IPS DF 19.7 (cell line): ENCODE results near the gene PALM3.

ENCODE experiments used
- DNase-seq: peaks from one replicate; pipeline ENCODE4 v3.0.0-alpha.2; 2013; ENCODE audit warnings: low read depth, low spot score

Gene PALM3, protein sequence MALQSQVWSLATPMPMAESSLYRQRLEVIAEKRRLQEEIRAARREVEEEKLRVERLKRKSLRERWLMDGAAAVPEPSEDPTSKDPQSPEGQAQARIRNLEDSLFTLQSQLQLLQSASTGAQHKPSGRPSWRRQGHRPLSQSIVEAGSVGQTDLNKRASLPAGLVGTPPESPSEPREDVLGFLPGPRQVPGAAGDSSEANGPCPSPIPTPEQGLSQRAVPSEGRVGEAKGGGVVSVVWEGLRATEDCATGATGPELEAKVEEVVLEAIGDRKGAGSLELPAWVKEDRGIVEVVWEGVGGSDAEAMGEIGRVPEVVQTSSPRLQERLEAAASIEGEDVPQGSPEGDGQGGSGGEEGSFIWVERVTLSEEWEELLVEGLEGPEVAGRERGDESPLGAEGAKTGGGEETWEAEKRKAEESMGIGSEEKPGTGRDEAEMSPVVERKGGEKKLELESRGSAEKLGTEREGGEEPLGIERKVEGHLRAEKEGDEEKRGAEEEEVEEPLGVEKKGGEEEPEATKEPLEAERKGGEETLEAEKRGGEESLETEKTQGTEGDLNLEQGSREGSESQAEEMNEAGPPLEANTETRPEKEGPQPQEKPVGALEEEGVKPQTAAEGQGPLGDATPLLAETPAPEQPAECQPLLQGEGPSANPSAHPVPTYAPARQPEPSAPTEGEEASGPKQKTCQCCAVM

DNA sequence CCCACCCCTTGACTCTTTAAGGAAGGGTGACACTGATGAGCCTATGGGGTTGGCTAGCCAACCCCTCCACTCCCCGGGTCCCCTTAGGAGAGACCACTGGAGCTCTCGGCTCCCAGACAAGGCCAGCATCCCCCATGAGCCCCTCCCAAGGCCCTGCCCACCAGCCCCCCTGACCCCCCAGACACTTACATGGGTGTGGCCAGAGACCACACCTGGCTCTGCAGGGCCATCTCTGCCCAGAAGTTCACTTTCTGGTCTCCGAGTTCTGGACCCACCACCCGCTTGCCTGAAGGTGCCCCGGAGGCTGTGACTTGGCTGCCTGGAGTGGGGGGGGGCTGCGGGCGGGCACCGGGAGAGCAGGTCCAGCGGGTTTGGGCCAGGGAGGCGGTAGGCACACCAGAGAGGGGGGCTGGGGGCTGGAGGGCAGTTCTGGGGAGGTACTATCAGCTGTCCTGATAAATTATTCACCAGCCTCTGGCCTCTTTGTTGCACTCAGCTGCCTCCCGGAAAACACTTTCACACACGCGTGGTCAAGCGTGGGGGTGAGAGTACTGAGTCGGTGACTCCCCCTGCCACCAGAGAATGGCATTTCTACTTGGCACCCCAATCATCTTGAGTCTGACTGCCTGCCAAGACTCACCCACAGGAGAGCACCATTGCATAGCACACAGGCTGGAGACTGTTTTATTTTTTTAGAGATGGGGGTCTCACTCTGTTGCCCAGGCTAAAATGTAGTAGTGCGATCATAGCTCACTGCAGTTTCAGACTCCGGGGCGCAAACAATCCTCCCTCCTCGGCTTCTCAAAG lies at the start of gene PALM3:
PALM3 (minus strand) TSS at position 326 of the 807 bp plus-strand sequence; CDS start at position 230, 96 bp downstream.
- DNase-seq = no peak

DNA sequence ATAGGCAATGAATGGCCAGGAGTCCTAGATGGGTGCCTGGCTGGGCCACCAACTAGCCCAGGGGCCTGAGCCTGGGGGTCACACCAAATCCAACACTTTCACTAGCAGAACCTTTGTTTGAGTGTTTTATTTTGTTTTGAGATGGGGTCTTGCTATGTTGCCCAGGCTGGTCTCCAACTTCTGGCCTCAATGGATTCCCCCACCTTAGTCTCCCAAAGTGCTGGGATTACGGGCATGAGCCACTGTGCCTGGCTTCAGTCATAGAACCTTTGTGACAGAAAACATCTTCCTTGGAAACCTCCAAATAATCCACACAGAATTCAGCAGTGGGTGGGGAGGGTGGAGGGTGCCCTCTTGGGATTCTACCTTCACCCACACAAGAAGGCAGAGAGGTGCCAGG lies 49.6 kb upstream of the PALM3 start:
- DNase-seq = no peak

DNA sequence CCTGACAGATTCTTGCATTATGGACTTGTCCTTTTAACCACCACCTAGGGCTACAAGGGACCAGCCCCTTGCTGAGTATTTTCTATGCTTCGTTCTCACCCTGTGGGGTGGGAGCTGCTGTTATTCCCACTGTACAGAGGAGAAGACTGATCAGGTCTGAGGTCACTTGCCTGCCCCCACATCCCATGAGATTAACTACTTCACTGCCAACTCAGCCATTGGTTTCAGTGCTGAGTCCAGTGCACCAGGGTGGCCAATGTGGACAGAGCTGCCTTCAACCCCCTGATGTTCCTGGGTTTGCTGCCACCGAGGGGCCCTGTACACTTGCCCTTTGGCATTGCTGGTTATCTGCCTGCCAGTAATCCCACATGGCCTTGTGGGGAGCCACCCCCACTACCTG lies 48.8 kb upstream of the PALM3 start:
- no peak for DNase-seq

DNA sequence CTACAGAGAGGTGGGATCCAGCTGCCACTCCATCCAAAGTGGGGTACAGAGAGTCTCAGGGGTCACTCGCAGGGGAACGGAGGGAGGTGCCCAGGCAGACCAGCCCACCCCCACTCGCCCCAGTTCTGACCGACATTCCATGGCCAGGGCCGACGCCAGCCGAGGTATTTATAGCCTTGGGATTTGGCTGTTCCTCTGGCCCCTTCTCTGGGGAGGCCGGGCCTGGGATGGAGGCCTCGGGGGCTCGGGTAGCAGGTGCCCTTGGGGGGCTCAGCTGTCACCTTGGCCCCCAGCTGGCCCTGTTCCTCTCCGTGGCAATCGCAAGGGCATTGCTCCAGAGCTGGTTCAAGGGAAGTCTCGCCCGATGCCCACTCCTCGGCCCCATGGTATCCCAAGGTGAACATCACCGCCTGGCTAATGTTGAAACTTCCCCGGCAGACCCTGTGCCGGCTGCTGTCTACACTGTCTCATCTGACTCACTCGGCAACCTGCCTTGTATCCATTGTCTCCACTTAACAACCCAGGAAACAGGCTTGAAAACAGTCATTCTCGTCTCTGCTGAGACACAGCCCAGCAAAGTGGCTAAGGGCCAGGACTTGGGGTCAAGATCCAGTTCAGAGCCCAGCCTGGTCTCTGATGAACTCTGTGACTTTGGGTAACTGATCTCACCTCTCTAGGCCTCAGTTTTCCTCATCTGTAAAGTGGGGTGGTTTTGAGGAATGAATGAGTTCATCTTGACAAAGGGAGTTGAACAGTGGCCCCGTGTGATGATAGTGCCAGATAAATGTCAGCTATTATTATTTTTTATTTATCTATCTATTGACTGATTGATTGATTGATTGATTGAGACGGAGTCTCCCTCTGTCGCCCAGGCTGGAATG lies 45.9 kb upstream of the PALM3 start:
- no peak for DNase-seq

DNA sequence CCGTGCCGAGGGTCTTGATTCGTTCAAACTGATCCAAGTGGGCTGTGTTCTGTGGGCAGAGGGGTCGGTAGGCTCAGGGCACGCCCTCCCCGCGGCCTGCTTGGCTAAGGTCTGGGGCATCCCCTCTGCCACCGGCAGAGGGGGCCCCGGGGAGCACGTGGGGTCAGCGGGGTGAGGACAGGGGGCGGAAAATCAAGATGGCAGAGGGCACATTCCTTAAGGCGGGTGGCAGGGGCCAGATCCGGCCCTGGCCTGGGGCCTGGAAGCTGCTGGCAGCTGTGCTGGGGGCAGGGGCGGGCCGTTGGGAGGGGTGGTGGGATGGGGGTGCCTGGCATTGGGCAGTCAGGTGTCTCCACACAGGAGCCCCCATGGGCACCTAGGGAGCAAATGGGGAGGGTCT lies 45.0 kb upstream of the PALM3 start:
- DNase-seq = no peak

DNA sequence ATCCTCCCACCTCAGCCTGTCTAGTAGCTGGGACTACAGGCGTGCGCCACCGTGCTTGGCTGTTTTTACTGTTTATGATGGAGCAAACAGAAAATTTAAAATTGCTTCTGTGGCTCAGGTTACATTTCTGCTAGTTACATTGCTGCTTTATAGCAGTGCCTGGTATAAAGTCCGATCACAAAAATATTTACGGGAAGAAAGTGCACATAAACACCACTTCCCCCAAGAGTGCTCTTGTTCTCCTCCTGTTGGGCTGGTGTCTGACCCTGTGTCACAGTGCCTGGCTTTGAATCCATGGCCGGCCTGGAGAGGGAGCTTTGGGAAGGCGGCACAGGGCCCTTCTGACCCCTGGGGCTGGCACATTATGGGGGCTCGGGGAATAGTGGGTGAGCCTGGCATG lies 43.8 kb upstream of the PALM3 start:
- DNase-seq = no peak

DNA sequence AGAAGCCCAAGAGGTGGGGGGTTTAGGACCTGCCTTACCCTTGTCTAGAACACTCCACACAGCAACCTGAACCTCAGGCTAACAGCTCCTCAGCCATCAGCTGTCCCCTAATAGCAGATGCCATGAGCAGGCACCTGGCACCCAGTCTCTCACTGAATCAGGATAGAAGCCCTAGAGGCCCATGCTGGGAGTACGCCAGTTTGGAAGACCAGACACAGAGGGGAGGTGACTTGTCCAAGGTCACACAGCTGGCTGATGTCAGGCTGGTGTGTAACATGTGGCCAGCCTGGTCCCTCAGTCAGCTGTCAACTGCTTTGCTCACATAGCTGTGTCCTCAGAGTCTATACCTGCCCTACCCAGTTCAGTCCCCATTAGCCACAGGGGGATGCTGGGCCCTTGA lies 41.4 kb upstream of the PALM3 start:
- DNase-seq = no peak

DNA sequence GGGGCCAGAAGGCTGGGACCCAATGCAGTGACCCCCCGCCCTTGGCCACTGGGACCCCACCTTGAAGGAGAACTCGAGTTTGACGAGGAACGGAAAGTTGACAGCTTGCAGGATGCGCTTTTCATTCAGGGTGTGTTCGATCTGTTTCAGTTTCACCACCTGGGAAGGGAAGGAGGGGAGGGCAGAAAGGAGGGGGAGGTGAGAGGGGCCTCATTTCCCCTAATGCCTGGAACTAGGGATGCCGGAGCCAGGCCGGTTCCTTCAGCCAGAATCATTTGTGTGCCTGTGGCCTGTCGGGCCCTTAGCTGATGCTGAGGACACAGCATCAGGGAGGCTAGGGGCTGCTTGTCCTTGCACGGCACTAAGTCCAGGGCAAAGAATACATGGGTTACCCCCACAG lies 40.9 kb upstream of the PALM3 start:
- no peak for DNase-seq

DNA sequence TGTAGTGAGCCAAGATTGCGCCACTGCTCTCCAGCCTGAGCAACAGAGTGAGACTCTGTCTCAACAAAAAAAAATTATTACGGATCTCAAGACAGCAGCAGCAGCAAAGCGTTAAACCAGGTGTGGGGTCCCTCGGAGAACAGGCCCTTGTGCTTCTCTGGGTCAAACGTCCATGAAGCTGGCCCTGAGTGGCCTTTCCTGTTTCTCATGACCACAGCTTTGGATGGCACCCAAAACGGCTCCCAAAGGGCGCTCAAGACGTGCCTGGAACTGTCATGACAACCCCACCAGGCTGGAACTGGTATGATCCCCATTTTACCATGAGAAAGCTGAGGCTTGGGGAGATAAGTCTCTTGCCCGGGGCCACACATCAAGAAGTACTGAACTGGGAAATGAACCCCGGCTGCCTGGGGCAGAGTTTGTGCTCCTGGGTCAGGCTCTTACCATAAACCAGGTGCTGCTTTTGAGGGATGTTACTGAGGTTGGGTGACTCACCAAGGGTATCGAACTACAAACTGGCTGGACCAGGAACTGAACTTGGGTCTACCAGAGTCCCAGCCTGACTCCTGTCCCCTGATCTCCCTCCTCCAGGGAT lies 40.3 kb upstream of the PALM3 start:
- no peak for DNase-seq

DNA sequence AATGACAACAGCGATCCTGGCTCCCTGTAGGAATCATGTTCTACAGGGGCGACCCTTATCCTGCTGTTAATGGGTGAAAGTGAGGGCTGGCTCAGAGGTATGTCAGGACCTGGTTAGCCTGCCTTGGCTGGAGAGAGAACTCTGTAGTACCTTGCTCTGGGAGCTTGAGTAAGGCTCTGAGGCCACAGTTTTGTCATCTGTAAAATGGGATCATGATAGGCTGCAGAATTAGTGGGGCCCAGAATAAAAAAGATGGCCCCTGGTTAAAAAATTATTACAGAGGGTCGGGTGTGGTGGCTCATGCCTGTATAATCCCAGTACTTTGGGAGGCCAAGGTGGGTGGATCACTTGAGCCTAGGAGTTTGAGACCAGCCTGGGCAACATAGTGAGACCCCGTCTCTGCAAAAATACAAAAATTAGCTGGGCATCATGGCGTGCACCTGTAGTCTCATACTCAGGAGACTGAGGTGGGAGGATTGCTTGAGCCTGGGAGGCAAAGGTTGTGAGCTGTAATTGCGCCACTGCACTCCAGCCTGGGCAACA lies 39.2 kb upstream of the PALM3 start:
- no peak for DNase-seq

DNA sequence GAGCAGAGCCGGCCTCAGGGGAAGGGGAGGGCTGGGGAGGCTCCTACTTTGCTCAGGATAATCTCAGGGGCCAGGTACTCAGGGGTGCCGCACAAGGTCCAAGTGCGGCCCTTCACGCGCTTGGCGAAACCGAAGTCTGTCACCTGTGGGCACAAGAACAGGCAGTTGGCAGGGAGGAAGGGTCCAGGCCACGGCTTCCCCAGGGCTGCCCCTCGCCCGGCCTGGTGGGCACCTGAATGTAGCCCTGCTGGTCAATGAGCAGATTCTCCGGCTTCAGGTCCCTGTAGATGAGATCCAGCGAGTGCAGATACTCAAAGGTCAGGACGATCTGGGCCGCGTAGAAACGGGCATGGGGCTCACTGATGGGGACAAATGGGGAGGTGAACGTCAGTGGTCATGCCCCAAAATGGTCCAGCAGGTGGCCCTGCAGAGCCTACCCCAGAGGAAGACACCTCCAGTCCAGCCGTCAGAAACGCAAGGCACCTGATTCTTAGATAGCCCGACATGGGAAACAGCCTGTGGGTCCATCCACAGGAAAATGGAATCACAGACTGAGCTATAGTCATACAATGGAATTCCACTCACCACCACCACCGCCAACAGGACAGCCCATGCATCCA lies 35.8 kb upstream of the PALM3 start:
- no peak for DNase-seq

DNA sequence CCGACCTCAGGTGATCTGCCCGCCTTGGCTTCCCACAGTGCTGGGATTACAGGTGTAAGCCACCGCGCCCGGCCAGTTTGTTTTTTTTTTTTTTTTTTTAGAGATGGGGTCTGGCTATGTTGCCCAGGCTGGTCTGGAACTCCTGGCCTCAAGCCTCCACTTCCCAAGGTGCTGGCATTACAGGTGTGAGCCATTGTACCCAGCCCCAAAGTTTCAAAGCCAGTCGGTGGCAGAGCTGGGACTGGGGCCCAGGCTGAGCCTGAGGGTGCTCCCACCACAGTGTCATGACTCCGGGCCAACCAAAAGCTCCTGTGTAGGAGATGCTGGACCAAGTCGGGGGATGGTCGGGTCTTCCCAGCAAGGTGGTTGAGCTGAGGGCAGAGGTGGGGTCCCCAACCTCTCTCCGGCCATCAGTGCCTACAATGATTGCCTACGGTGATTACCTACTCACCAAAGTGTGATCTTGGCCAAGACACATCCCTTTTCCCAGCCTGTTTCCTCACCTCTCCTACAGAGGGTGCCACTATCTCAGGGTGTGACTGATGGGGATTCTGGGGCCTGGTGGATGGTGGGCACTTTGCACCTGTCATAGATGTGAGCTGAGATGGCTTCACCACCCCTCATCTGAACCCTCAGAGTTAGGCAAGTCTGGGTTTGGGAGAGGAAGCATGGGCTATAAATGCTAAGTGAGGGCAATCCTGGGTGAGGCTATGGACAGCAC lies 34.6 kb upstream of the PALM3 start:
- no peak for DNase-seq

DNA sequence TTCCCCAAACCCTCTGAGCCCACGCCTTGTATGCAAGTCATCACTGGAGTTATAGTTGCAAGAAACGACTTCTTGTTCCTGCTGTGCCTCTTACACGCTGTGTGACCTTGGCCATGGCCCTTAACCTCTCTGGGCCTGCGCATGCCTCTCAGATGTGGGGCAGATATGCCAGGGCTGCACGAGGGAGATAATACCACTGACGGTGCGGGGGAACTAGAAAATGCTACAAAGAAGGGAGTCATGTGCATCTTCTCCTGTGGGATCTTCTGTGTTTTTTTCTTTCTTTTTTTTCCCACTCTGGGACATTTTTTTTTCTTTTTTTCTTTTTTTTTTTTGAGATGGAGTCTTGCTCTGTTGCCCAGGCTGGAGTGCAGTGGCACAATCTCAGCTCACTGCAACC lies 33.0 kb upstream of the PALM3 start:
- no peak for DNase-seq

DNA sequence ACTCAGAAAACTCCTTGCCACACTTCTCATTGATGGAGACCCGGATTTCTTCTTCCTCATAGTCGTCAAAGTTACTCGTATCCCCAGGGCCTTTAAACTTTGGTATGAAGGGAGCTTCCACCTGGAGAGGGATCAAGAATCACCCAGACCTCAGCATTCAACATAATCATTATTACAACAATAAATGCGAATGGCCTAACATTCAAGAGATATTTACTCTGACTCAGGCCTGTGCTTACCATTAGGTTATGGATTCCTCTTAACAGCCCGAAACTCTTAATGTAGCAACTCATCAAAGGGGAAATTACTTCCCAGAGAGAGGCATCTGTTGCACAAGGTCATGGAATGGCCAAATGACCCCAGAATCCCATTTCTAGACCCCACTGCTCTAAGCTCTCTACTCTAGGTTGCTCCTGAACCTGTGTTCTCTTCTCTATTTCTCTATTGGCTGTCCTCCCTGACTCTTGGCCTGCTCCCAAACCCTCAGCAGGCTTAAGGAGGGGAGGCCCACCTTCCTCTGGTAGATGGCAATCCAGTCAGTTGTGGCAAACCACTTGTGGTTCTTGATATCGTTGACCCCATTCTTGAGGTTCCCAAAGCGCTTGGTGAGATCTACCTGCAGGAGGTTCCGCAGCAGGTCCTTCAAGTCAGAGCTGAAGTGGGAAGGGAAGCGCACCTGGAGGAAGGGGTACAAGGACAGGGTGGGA lies 31.4 kb upstream of the PALM3 start:
- no peak for DNase-seq

DNA sequence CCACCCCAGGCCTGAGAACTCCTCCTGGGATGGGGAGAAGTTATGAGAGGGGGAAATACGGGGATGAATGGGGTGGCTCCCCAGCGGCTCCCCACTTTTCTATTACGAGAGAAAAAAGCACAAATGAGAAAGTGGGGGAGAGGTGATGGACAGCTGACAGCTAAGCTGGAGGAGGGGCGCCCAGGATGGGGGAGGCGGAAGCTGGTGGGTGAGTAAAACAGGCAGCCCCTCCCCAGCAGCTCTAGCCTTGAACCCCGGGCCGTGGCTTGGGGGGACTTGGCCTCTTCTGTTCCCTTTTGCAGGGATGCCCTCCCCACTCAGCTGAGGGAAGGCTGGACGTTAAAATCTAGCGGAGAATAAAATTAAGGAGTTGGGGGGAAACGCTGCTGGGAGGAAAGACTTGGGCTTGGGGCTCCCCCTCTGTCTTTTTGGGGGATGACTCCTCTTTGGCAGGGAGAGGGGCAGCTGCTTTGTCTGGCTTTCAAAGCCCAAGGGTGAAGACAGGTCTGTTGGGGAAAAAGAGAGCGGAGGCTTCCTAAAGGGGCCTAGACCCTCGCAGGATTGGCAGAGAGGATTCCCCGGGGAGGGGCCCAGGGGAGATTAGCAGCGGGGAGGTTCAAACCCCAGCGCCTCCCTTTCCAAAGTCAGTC lies 30.1 kb upstream of the PALM3 start:
- no peak for DNase-seq

DNA sequence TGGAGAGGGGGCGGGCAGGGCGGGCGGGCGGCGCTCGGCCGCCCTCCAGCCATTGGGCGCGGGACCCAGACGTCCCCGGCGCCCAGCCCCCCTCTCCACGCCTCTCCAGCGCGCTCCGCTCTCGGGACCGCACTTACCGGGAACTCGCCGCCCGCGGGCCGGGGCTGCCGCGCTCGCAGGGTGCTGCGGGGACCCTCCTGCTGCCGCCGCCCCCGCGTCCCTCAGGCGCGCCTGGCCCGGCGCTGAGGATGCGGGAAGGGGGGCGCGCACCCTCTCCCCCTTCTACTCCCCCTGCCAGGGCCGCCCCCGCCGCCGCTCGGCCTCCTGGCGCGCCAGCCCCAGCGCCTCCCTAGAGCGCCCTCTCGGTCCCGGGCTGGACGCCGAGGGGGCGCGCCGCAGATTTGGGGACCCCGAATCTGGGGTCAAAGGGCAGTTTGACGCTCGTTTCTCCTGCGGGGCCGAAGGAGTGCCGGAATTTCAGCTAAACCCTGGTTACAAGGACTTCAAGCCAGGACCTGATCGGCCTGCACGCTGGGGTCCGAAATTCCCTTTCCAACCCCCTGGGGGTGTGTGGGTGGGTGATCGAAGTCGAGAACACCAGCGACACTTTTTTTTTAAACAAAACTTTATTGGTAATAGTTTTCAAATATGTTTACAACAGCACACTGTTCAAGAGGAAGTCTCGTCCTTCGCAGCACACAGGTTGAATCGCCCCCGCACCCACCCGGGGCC lies 29.4 kb upstream of the PALM3 start:
- no peak for DNase-seq

DNA sequence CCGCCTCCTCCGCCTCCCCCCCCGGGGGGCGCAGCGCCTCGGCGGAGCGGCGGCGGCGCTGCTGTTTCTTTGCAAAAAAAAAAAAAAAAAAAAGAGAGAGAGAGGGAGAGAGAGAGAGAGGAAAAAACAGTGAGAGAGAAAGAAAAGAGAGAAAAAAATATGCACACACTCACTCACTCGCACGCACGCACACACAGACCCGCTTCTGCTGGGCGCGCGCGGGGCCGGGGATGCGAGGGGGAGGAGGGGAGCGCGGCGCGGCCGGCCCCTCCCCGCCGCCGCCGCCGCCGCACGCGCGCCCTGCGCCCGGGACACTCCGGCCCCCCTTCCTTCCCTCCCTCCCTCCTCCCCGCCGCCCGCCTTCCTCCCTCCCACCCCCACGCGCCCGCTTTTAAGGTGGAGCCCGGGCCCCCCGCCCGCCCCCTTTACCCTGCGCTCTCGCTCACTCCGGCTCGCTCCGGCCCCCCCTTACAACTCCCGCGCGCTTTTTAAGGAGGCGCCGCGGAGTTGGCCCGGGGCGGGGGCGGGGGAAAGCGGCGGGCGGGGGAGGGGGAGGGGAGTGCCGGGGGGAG lies 28.7 kb upstream of the PALM3 start, which contains the start of gene SAMD1:
SAMD1 (minus strand) TSS at position 243 of the 572 bp plus-strand sequence.
- DNase-seq = no peak
